ENCODE data around the gene CHGA. TPM values are rescaled to one million over a fixed set of nuclear protein-coding genes. Genes with fewer than 3 reads are reported as not detected.

Gene CHGA
- total RNA-seq, 2 donors from 2014 or later: not detected

DNA sequence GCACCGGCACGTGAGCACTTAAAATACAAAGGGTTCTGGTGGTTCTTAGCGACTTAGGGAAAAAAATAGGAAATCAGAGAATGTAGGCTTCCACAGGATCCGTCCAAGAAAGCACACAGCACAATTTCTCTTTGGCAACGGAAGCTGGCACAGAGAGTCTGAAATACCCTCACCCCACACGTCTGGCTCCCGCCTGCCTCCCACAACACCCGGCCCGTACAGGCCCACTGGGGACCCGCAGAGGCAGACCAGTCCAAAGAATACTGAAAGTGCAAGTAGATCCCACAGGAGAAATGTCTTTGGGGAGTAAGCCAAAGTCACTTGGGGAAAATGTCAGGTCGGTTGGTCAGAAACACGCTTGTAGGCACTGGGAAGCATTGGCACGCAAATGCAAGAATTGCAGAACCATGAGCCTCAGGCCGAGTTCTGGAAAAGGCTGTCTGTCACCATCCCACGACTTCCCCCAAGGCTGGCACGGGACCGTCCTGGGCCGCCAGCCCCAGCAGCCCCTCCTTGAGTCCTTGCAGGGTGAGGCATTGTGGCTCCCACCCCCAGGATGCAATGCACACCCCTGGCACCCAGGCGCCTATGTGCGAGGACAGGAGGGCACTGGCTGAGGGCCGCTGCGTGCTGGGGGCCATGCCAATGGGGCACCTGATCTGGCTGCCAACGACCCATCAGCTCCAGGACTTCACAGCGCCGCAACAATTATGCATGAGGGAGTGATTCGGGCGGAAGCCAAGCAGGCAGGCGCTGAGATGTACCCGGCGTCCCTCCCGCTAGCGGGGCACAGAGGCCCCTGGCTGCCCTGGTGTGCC is 29.7 kb downstream of the CHGA start:
- H3K4me3 Mint-ChIP-seq: no peak overlapping the region
- H3K27me3 Mint-ChIP-seq: no peaks in the 10 kb centered on the region
- H3K9me3 Mint-ChIP-seq: no peaks in the 10 kb centered on the region
- H3K36me3 Mint-ChIP-seq (ENCODE audit: low read depth): peaks cover 10% of the 10 kb centered on the region
- peak overlapping the region; percentile 26 for H3K27ac Mint-ChIP-seq
- no peak for ATAC-seq (replicated peaks)
- H3K4me1 Mint-ChIP-seq: no peaks in the 10 kb centered on the region

- Mint-ChIP-seq H3K27me3 (no peaks in the 10 kb centered on the region), H3K27ac (no peak overlapping the region), H3K36me3 (ENCODE audit: low read depth) (peaks cover 10% of the 10 kb centered on the region), H3K4me1 (no peaks in the 10 kb centered on the region), H3K9me3 (no peaks in the 10 kb centered on the region), H3K4me3 (no peak overlapping the region)
- ATAC-seq (replicated peaks): no peak
These were observed 30.6 kb downstream of the CHGA start for GRCh38 chr14:92953526-92953925.

- no peaks in the 10 kb centered on the region for H3K27me3 Mint-ChIP-seq
- H3K4me1 Mint-ChIP-seq: no peaks in the 10 kb centered on the region
- H3K27ac Mint-ChIP-seq: peak overlapping the region; percentile 70
- peaks cover 10% of the 10 kb centered on the region for H3K36me3 Mint-ChIP-seq (ENCODE audit: low read depth)
- no peaks in the 10 kb centered on the region for H3K9me3 Mint-ChIP-seq
- H3K4me3 Mint-ChIP-seq: no peak overlapping the region
- no peak for ATAC-seq (replicated peaks)
These were observed 32.0 kb downstream of the CHGA start for GRCh38 chr14:92954933-92955332.

DNA sequence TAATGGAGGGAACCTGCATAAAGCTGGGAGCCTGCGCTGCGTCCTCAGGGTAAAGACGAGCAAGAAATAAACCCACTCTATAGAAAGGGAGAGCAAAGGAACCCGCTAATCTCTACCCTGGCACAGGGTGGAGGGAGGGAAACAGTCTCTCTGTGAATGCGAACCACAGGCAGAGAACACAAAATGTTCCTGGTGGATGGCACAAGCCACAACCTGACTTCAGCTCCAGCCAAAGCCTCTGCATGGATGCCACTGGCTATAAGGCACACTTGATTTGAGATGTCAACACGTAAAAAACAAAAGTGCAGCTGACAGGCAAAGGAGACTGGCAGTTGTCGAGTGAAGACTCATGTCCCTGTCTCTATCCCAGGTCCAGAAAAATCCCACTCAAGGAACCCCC is 32.4 kb downstream of the CHGA start:
- Mint-ChIP-seq H3K4me3 (no peak overlapping the region), H3K27ac (no peak overlapping the region), H3K9me3 (no peaks in the 10 kb centered on the region), H3K27me3 (no peaks in the 10 kb centered on the region), H3K4me1 (no peaks in the 10 kb centered on the region), H3K36me3 (ENCODE audit: low read depth) (peaks cover 10% of the 10 kb centered on the region)
- ATAC-seq (replicated peaks): no peak

DNA sequence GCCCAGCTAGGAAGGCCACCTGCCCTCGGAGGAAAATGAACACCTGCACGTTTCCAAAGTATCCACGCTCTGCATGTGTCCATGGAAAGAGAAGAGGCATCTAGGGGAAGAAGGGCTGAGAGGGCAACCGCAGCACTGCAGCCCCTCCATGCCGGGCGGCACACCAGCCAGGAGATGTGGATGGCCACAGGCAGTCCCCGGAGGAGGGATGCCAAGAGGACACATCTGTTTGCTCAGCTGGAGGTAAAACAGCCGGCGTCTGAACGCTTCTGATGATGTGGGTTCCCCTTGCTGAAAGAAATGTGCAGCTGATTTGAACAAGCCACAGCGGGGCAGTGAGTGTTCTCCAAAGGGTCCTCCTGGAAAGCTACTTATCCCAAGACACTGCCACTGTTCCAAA is 34.0 kb downstream of the CHGA start:
- no peaks in the 10 kb centered on the region for H3K4me1 Mint-ChIP-seq
- H3K9me3 Mint-ChIP-seq: no peaks in the 10 kb centered on the region
- H3K4me3 Mint-ChIP-seq: no peak overlapping the region
- no peaks in the 10 kb centered on the region for H3K27me3 Mint-ChIP-seq
- ATAC-seq (replicated peaks): no peak
- H3K36me3 Mint-ChIP-seq (ENCODE audit: low read depth): peaks cover 10% of the 10 kb centered on the region
- H3K27ac Mint-ChIP-seq: no peak overlapping the region

DNA sequence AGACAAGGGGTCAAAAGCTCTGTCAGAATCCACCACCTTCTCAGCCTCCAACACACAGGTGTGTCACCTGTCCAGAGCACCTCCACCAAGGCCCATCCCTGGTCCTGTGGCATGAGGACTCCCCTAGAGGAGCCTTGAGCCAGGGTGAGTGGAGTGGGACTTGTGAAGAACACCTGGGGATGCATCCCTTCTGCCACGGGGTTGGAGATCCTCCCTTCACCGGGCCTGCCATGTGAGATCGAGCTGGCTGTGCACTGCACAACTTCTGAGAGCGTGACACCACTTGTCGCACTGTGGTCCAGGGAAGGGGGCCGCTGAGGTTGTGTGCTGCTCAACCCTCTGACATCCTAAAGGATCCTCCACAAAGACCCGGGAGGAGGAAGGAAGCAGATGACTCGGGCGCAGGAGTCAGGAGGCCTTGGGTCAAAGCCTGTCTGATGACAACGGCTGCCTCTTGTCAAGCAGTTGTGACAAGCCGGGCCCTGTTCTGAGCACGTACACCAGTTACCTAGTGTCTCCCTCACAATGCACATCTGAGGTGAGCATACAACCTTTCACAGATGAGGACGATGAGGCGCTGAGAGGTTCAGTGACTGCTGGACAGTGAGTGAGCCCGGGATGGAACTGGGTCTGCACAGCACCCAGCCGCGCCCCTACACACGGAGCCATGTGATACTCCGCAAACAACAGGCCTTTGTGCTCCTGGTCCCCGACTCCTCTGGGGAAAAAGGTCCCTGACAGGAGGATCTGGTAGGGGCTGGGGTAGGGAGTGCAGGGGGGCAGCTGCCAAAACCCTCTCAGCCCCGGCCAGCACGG is 35.6 kb downstream of the CHGA start:
- H3K4me3 Mint-ChIP-seq: no peak overlapping the region
- no peaks in the 10 kb centered on the region for H3K27me3 Mint-ChIP-seq
- no peaks in the 10 kb centered on the region for H3K9me3 Mint-ChIP-seq
- no peak for ATAC-seq (replicated peaks)
- H3K4me1 Mint-ChIP-seq: no peaks in the 10 kb centered on the region
- H3K36me3 Mint-ChIP-seq (ENCODE audit: low read depth): peaks cover 10% of the 10 kb centered on the region
- H3K27ac Mint-ChIP-seq: no peak overlapping the region

DNA sequence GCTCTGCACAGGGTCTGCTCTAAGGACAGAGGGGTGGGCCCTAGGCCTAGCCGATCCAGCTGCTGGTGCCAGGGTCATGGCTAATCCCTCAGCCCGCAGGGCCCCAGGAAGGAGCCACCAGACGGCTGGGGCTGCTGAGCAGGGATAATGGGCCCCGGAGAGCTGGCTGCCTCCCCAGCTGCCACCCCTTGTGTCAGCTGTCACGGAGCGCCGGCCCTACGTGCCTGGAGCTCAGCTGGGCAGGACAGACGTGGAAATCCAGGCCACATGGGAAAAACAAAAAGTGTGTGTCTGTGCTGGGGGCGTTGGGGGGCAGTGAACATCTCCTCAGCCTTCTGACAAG is 36.2 kb downstream of the CHGA start:
- no peak for ATAC-seq (replicated peaks)
- Mint-ChIP-seq H3K27ac (no peak overlapping the region), H3K4me1 (no peaks in the 10 kb centered on the region), H3K9me3 (no peaks in the 10 kb centered on the region), H3K27me3 (no peaks in the 10 kb centered on the region), H3K4me3 (no peak overlapping the region), H3K36me3 (ENCODE audit: low read depth) (peaks cover 10% of the 10 kb centered on the region)

GRCh38 chr14:92959761-92960680 is 37.1 kb downstream of the CHGA start:
- Mint-ChIP-seq H3K9me3 (no peaks in the 10 kb centered on the region), H3K27ac (no peak overlapping the region), H3K27me3 (no peaks in the 10 kb centered on the region), H3K4me1 (no peaks in the 10 kb centered on the region), H3K4me3 (no peak overlapping the region), H3K36me3 (ENCODE audit: low read depth) (peaks cover 10% of the 10 kb centered on the region)
- ATAC-seq (replicated peaks): no peak

DNA sequence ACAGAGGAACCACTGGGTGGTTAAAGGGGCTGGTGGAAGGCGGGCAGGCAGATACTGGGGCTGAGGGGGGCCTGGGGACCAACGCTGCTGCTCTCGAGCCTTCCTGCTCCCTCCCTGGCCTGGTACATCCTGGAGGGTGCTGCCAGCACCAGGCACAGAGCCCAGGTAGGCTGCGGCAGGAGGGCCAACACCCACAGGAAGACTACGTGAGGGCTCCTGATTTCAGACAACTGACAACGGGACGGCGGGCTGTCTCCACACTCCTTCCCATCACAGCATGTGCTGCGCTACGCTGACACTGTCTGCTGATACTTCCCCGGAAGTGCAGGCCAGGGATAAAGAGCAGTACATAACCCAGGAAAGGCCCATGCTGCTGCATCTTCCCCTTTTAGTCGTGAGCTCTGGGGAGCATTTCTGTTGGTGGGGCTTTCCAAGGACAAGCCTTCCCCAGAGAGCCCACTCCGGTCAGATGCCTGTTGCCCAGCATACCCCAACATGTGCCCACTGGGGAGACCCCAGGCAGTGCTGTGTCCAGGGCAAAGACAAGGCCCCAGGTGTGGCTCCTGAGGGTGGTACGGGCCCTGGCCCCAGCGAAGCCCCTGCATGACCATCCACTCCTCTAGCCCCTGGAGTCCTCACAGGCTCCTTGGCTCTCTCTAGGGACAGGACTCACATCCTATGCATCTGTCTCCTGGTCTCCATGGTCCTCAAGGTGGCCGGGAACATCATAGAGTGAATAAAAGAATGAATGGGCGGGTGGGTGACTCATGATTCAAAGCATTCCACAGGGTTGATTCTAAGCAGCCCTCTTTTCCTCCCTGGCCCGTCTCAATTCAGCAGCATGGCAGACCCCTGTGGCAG is 38.0 kb downstream of the CHGA start:
- no peak for ATAC-seq (replicated peaks)
- Mint-ChIP-seq H3K4me3 (no peak overlapping the region), H3K36me3 (ENCODE audit: low read depth) (peaks cover 9% of the 10 kb centered on the region), H3K9me3 (no peaks in the 10 kb centered on the region), H3K27ac (no peak overlapping the region), H3K27me3 (no peaks in the 10 kb centered on the region), H3K4me1 (no peaks in the 10 kb centered on the region)

- Mint-ChIP-seq H3K4me1 (no peaks in the 10 kb centered on the region), H3K36me3 (ENCODE audit: low read depth) (peaks cover 4% of the 10 kb centered on the region), H3K27ac (no peak overlapping the region), H3K4me3 (no peak overlapping the region), H3K9me3 (no peaks in the 10 kb centered on the region), H3K27me3 (no peaks in the 10 kb centered on the region)
- no peak for ATAC-seq (replicated peaks)
These were observed 38.6 kb downstream of the CHGA start for GRCh38 chr14:92961567-92961855.

DNA sequence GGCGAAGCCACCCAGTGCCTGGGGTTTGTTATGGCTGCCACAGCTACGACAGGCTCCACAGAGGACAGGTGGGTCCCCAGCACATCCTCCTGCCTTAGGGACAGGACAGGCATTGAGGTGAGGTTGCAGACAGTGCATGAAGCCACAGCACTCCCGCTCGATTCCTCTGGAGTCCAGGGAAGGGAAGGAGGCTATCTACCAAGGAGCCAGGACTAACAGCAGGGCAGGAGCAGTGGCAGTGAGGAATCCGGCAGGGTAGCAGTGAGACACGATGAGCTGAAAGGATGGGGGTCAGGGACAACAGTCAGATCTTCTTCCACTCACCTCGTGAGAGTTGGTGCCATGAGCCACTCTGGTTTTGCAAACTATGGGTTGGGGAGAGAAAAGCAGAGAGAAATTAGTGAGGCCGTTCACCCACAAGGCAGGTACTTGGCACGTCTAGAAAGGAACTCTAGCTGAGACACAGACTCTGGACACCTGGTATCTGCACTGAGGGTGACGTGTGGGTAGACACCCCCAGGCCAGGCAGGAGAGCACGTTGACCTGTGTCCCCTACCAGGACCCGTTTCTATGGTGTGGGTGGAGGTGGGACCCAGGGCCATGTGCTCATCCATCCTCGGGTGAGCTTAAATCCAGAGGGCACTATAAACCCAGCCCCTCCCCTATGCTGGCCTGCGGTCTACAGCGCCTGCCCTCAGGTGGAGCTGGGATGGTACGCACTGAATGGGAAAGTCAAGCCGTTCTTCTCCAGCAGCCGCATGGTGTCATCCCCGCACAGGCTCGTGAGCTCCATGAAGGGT is 39.3 kb downstream of the CHGA start:
- Mint-ChIP-seq H3K4me1 (no peaks in the 10 kb centered on the region), H3K36me3 (ENCODE audit: low read depth) (no peaks in the 10 kb centered on the region), H3K27me3 (no peaks in the 10 kb centered on the region), H3K4me3 (no peak overlapping the region), H3K27ac (no peak overlapping the region), H3K9me3 (no peaks in the 10 kb centered on the region)
- ATAC-seq (replicated peaks): no peak

- H3K9me3 Mint-ChIP-seq: peaks cover 4% of the 10 kb centered on the region
- ATAC-seq (replicated peaks): no peak
- no peaks in the 10 kb centered on the region for H3K36me3 Mint-ChIP-seq (ENCODE audit: low read depth)
- H3K4me1 Mint-ChIP-seq: no peaks in the 10 kb centered on the region
- H3K4me3 Mint-ChIP-seq: no peak overlapping the region
- H3K27ac Mint-ChIP-seq: no peak overlapping the region
- H3K27me3 Mint-ChIP-seq: no peaks in the 10 kb centered on the region
These were observed 39.8 kb downstream of the CHGA start for GRCh38 chr14:92962831-92963095.

- no peak overlapping the region for H3K4me3 Mint-ChIP-seq
- no peak for ATAC-seq (replicated peaks)
- H3K27me3 Mint-ChIP-seq: no peaks in the 10 kb centered on the region
- peak overlapping the region; percentile 38 for H3K27ac Mint-ChIP-seq
- H3K9me3 Mint-ChIP-seq: peaks cover 5% of the 10 kb centered on the region
- no peaks in the 10 kb centered on the region for H3K4me1 Mint-ChIP-seq
- H3K36me3 Mint-ChIP-seq (ENCODE audit: low read depth): no peaks in the 10 kb centered on the region
These were observed 40.6 kb downstream of the CHGA start for GRCh38 chr14:92963301-92964123.

Measured in activated T-helper 17 cell treated with anti-CD3 and anti-CD28 coated beads, Interleukin-2, amount 50 U/mL, for 72 hours (primary cell).